Measurements from ENCODE around the gene ANKLE2.

DNA sequence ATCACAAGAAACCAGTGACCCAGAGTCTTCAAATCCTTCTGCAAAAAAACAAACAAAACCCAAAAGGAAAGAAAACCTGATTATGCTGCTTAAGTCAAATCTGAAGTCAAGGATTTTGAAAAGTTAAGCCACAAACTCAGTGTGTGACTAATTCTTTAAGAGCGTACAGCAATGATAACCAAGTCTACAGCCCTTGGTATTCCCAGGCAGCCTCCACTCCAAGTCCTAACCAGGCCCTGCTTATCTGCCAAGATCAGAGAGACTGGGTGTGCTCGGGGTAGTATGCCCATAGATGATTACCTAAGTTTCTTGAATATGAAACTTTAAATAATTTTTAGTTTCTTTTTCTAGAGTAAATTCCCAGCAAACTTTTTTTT, 37.9 kb downstream of the ANKLE2 start:
- TF ChIP-seq, protein P1, sequence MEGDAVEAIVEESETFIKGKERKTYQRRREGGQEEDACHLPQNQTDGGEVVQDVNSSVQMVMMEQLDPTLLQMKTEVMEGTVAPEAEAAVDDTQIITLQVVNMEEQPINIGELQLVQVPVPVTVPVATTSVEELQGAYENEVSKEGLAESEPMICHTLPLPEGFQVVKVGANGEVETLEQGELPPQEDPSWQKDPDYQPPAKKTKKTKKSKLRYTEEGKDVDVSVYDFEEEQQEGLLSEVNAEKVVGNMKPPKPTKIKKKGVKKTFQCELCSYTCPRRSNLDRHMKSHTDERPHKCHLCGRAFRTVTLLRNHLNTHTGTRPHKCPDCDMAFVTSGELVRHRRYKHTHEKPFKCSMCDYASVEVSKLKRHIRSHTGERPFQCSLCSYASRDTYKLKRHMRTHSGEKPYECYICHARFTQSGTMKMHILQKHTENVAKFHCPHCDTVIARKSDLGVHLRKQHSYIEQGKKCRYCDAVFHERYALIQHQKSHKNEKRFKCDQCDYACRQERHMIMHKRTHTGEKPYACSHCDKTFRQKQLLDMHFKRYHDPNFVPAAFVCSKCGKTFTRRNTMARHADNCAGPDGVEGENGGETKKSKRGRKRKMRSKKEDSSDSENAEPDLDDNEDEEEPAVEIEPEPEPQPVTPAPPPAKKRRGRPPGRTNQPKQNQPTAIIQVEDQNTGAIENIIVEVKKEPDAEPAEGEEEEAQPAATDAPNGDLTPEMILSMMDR (conservative IDR thresholded peaks at IDR 0.05; ENCODE audit: low read depth, low read length): no peak
- TF ChIP-seq EZH2 (IDR thresholded peaks at IDR 0.05; ENCODE audit: low read length, unreplicated experiment) (no peak), EZH2phosphoT487 (IDR thresholded peaks at IDR 0.05; ENCODE audit: borderline replicate concordance, low read length) (no peak)

Data from PC-3 (cell line).